ENCODE data around the gene PREX1. TPM values are rescaled to one million over a fixed set of nuclear protein-coding genes. Genes with fewer than 3 reads are reported as not detected.
A peak's percentile ranks its signal among the peaks of the same experiment; 100 is the strongest.

PREX1 gene
- total and polyA plus RNA-seq, 8 donors: 5.2 to 25.2 (median 16.6) TPM

- H3K36me3 ChIP-seq: no peaks in the 10 kb centered on the region
- no peaks in the 10 kb centered on the region for H3K9me3 ChIP-seq
- intact Hi-C loops (cut with DNase I; ENCODE audit: low total_unique reads): no loop called here
- H3K27me3 ChIP-seq: no peaks in the 10 kb centered on the region
- DNase-seq: no peak
- no peak overlapping the region for H3K4me3 ChIP-seq
- 87 to 93% (median 90%) methylated on average over 8 of the region's 8 CpGs for WGBS, 5 donors
- TF ChIP-seq EP300 (IDR thresholded peaks at IDR 0.05) (no peak), CTCF (IDR thresholded peaks at IDR 0.05) (no peak), POLR2A (IDR thresholded peaks at IDR 0.05) (no peak), POLR2AphosphoS5 (IDR thresholded peaks at IDR 0.05) (no peak)
- H3K4me1 ChIP-seq: no peaks in the 10 kb centered on the region
- no peak overlapping the region for H3K27ac ChIP-seq
Observed at GRCh38 chr20:48592107-48592940, 235.5 kb downstream of the PREX1 start.

DNA sequence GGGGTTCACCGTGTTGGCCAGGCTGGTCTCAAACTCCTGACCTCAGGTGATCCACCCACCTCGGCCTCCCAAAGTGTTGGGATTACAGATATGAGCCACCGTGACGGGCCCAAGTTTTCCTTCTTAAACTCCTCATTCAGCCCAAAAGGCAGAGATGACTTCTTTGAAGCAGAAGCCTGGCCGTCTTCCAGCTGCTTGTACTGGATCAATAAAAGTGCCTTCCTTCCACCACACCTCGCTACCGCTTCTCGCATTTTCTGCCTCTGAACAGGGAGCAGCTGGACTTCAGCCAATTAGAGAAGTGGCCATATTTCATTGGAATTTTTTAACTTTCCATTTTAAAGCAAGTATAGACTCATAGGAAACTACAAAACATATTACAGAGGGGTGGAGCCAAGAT is 241.1 kb downstream of the PREX1 start:
- no peak for TF ChIP-seq CTCF (IDR thresholded peaks at IDR 0.05)
- TF ChIP-seq POLR2AphosphoS5 (IDR thresholded peaks at IDR 0.05): no peak
- TF ChIP-seq POLR2A (IDR thresholded peaks at IDR 0.05): no peak
- TF ChIP-seq EP300 (IDR thresholded peaks at IDR 0.05): no peak
- peak; percentile 32 to 37 for DNase-seq
- WGBS, 5 donors: 34 to 51% (median 42%) methylated on average over 8 of the region's 8 CpGs
- H3K4me1 ChIP-seq: peaks cover 0 to 37% (median 30%) of the 10 kb centered on the region in 4 donors
- H3K9me3 ChIP-seq: no peaks in the 10 kb centered on the region
- H3K27ac ChIP-seq: no peak overlapping the region
- H3K36me3 ChIP-seq: no peaks in the 10 kb centered on the region
- intact Hi-C loops (cut with DNase I; ENCODE audit: low total_unique reads): no loop called here
- no peak overlapping the region for H3K4me3 ChIP-seq
- H3K27me3 ChIP-seq: peaks cover 0 to 10% (median 0%) of the 10 kb centered on the region in 3 donors

DNA sequence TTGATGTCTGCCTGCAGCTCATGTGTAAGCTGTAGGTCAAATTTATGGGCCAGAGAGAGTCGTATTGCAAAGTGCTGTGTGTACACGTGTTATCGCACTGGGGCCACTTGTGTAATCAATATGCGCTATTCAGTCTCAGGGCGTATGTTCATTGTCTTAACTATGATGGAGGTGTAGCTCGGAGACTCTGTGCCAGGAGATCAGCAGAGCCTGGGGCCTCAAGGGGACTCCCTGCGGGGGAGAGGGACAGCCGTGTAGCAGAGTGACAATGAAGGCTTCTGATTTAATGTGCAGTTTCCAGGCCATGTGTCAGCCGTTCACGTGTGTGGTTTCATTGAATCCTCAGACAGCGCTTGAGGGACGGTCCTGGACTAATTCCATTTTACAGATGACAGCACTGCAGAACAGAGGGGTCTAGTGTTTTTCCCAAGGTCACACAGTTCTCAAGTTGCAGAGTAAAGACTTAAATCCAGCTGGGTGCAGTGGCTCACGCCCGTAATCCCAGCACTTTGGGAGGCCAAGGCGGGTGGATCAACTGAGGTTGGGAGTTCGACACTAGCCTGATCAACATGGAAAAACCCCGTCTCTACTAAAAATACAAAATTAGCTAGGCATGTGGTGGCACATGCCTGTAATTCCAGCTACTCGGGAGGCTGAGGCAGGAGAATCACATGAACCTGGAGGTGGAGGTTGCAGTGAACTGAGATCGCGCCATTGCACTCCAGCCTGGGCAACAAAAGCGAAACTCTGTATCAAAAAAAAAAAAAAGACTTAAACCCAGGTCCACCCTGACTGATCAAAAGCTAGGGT is 242.5 kb downstream of the PREX1 start:
- Histone ChIP-seq H3K4me3 (no peak overlapping the region), H3K9me3 (no peaks in the 10 kb centered on the region), H3K36me3 (no peaks in the 10 kb centered on the region), H3K4me1 (peaks cover 0 to 37% (median 30%) of the 10 kb centered on the region in 4 donors), H3K27ac (peak overlapping the region in 4 of 5 donors; percentile 16 to 51 (median 38)), H3K27me3 (peaks cover 0 to 23% (median 0%) of the 10 kb centered on the region in 3 donors)
- WGBS, 5 donors: 39 to 59% (median 57%) methylated on average over 16 to 21 of the region's 21 CpGs
- TF ChIP-seq POLR2AphosphoS5 (IDR thresholded peaks at IDR 0.05) (peak in 1 of 3 donors; percentile 62), EP300 (IDR thresholded peaks at IDR 0.05) (no peak), CTCF (IDR thresholded peaks at IDR 0.05) (no peak)
- intact Hi-C loops (cut with DNase I; ENCODE audit: low total_unique reads): no loop called here
- peak; percentile 55 to 85 for DNase-seq

DNA sequence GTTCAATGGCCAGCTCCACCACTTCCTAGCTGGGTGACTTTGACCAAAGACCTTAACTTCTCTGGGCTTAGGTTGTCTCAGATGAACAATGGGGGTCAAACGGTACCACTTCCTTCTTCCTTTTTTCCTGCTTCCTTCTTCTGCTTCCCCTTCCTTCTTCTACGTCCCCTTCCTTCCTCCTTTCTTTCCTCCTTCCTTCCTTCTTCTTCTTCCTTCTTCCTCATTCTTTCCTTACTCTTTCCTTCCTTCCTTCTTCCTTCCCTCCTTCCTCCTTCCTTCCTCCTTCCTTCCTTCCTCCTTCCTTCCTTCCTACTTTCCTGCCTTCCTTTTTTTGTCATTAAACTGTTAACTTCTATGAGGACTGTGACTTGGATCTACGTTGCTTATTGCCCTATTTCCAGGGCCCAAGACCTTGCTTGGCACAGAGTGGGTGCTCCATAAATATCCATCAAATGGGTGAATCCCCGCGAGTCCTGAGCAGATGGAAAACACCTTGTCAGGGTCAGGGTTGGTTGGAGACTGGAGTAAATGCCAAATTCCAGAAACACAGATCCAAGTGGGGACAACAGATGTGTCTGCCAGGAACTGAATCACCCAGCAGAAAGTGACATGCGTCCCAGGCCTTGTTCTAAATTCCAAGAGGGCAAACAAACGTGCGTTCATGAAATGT is 243.3 kb downstream of the PREX1 start:
- Histone ChIP-seq H3K4me3 (no peak overlapping the region), H3K9me3 (no peaks in the 10 kb centered on the region), H3K27ac (peak overlapping the region in 4 of 5 donors; percentile 16 to 51 (median 38)), H3K4me1 (peaks cover 0 to 37% (median 30%) of the 10 kb centered on the region in 4 donors), H3K27me3 (peaks cover 0 to 23% (median 0%) of the 10 kb centered on the region in 3 donors), H3K36me3 (no peaks in the 10 kb centered on the region)
- intact Hi-C loops (cut with DNase I; ENCODE audit: low total_unique reads): no loop called here
- TF ChIP-seq POLR2A (IDR thresholded peaks at IDR 0.05): no peak
- no peak for TF ChIP-seq POLR2AphosphoS5 (IDR thresholded peaks at IDR 0.05)
- no peak for TF ChIP-seq EP300 (IDR thresholded peaks at IDR 0.05)
- no peak for TF ChIP-seq CTCF (IDR thresholded peaks at IDR 0.05)
- DNase-seq: no peak
- 24 to 42% (median 32%) methylated on average over 8 of the region's 8 CpGs for WGBS, 5 donors
